SK-N-SH (cell line): ENCODE measurements around the gene LEF1. TPM values are rescaled to one million over a fixed set of nuclear protein-coding genes. Genes with fewer than 3 reads are reported as not detected.

Experiments used
- CTCF ChIA-PET: fragments of 300-600, 350-600 bp; formaldehyde crosslinking; extraction: SDS; loops from one replicate; lab custom pipeline; 2021; lab: Yijun Ruan, JAX
- POLR2A ChIA-PET: fragments of 350-600 bp; sonication (Branson Sonifier 250); formaldehyde crosslinking; extraction: SDS; loops from one replicate; lab custom pipeline; 2020; ENCODE audit warnings: antibody characterized with exemption, inconsistent platforms; lab: Yijun Ruan, JAX
- DNase-seq: peaks from one replicate; pipeline ENCODE4 v3.0.0; 2012
- H2AFZ ChIP-seq: fragments of 200-600 bp; sonication (generic); 2 replicates; pipeline ENCODE4 v1.8.1; 2016; ENCODE audit warnings: antibody characterized with exemption, mild to moderate bottlenecking, low read depth
- H3F3A ChIP-seq: fragments of 200-600 bp; sonication (generic); replicated peaks from 2 replicates; pipeline ENCODE3; 2016; ENCODE audit warnings: antibody characterized with exemption, mild to moderate bottlenecking; ENCODE audit not compliant: insufficient read depth
- H3K27ac ChIP-seq, 2 experiments: fragments of 200-500 bp in 1 of 2; fragments of 200-600 bp in 1 of 2; sonication (Bioruptor generic) in 1 of 2; sonication (generic), shearing (Covaris generic) in 1 of 2; 2 replicates each; pipeline versions ENCODE4 v1.5.1 to v1.6.1; 2014 to 2016; ENCODE audit warnings: low read depth in 2 of 2, inconsistent platforms in 1 of 2, low read length in 1 of 2, mild to moderate bottlenecking in 1 of 2, mixed read lengths in 1 of 2
- H3K27me3 ChIP-seq: fragments of 200-600 bp; sonication (generic), shearing (Covaris generic); 2 replicates; pipeline ENCODE4 v1.6.1; 2016; ENCODE audit warnings: mixed run types; ENCODE audit not compliant: insufficient read depth
- H3K36me3 ChIP-seq, 2 experiments: fragments of 200-500 bp in 1 of 2; fragments of 200-600 bp in 1 of 2; sonication (Bioruptor generic) in 1 of 2; sonication (generic) in 1 of 2; replicated peaks in 1 of 2; 2 replicates each; pipeline versions ENCODE3 to v1.5.1; 2014 to 2016; ENCODE audit warnings: low read length in 1 of 2, mild to moderate bottlenecking in 1 of 2; ENCODE audit not compliant: insufficient read depth in 2 of 2, control insufficient read depth in 1 of 2
- H3K4me1 ChIP-seq, 2 experiments: fragments of 200-500 bp in 1 of 2; fragments of 200-600 bp in 1 of 2; sonication (Bioruptor generic) in 1 of 2; sonication (generic), shearing (Covaris generic) in 1 of 2; 2 replicates each; pipeline versions ENCODE4 v1.5.1 to v1.6.1; 2014 to 2016; ENCODE audit warnings: low read depth in 1 of 2, low read length in 1 of 2, mixed run types in 1 of 2; ENCODE audit not compliant: insufficient read depth in 2 of 2, control insufficient read depth in 1 of 2
- H3K4me2 ChIP-seq: fragments of 200-600 bp; sonication (generic), shearing (Covaris generic); 2 replicates; pipeline ENCODE4 v1.6.1; 2017; ENCODE audit warnings: mixed run types
- H3K4me3 ChIP-seq, 2 experiments: fragments of 200-500 bp in 1 of 2; fragments of 200-600 bp in 1 of 2; sonication (Bioruptor generic) in 1 of 2; sonication (generic), shearing (Covaris generic) in 1 of 2; 2 replicates each; pipeline versions ENCODE4 v1.5.1 to v1.8.1; 2014 to 2016; ENCODE audit warnings: low read depth in 2 of 2, inconsistent platforms in 1 of 2, low read length in 1 of 2, mild to moderate bottlenecking in 1 of 2, mixed read lengths in 1 of 2, moderate library complexity in 1 of 2
- H3K79me2 ChIP-seq: fragments of 200-600 bp; sonication (generic); 2 replicates; pipeline ENCODE4 v1.8.1; 2017; ENCODE audit warnings: mild to moderate bottlenecking; ENCODE audit not compliant: insufficient read depth
- H3K9ac ChIP-seq: fragments of 200-600 bp; sonication (generic); 2 replicates; pipeline ENCODE4 v1.6.1; 2017; ENCODE audit warnings: mixed run types
- H3K9me2 ChIP-seq: fragments of 200-600 bp; sonication (generic); 2 replicates; pipeline ENCODE4 v1.6.1; 2017; ENCODE audit warnings: mixed run types
- H3K9me3 ChIP-seq: fragments of 200-600 bp; sonication (generic); 2 replicates; pipeline ENCODE4 v1.6.1; 2017; ENCODE audit warnings: mixed run types, mild to moderate bottlenecking, moderate library complexity
- H4K20me1 ChIP-seq: fragments of 200-600 bp; sonication (generic); 2 replicates; pipeline ENCODE4 v1.6.1; 2017; ENCODE audit warnings: mild to moderate bottlenecking, mixed run types; ENCODE audit not compliant: insufficient read depth
- CHD2 ChIP-seq: fragments of 150-350 bp; IDR thresholded peaks from 2 replicates; pipeline ENCODE4 v1.6.1; 2018; ENCODE audit warnings: low read length; ENCODE audit not compliant: partially characterized antibody
- EP300 ChIP-seq, 2 experiments: IDR thresholded peaks; 2 replicates each; pipeline versions ENCODE4 v1.4.0 to v1.6.1; 2012; ENCODE audit warnings: borderline replicate concordance in 1 of 2, low read depth in 1 of 2, low read length in 1 of 2
- NFIC ChIP-seq: IDR thresholded peaks from 2 replicates; pipeline ENCODE4 v1.4.0; 2012; ENCODE audit warnings: borderline replicate concordance
- PBX3 ChIP-seq: IDR thresholded peaks from 2 replicates; pipeline ENCODE4; 2012
- POLR2AphosphoS5 ChIP-seq: IDR thresholded peaks from 2 replicates; pipeline ENCODE4 v1.6.1; 2012; ENCODE audit warnings: low read depth, low read length
- RCOR1 ChIP-seq: fragments of 150-350 bp; IDR thresholded peaks from 2 replicates; pipeline ENCODE4 v1.6.1; 2017; ENCODE audit warnings: antibody characterized with exemption, low read length
- REST ChIP-seq: IDR thresholded peaks from 2 replicates; pipeline ENCODE4 v1.6.1; 2012; ENCODE audit warnings: mild to moderate bottlenecking, low read depth, low read length, moderate library complexity
- SMC3 ChIP-seq: IDR thresholded peaks from 2 replicates; pipeline ENCODE4 v1.6.1; 2012; ENCODE audit warnings: low read depth, low read length, improper control_type of control experiment
- TEAD4 ChIP-seq: IDR thresholded peaks from 2 replicates; pipeline ENCODE4 v1.4.0; 2012; ENCODE audit warnings: mild to moderate bottlenecking, borderline replicate concordance; ENCODE audit not compliant: insufficient read depth
- ZBTB33 ChIP-seq: IDR thresholded peaks from 2 replicates; pipeline ENCODE4 v1.4.0; 2012; ENCODE audit warnings: low read depth, borderline replicate concordance
- WGBS: methylation state at CpG from one replicate; pipeline ENCODE4 v1.1.6; 2017; ENCODE audit warnings: low lambda C conversion rate; 5-methylcytosine and 5-hydroxymethylcytosine counted together
- polyA plus RNA-seq, 3 experiments: library from polyadenylated mRNA; depleted of rRNA; stranded (reverse); fragments of >200 nt; gene quantifications; 2 replicates each; pipeline ENCODE4 v1.2.3, GENCODE V29; 2012

The LEF1 gene
- polyA plus RNA-seq, 1 of the 3 experiments (the other 2 are of a cell fraction), result 0.36 TPM

- Histone ChIP-seq H3K9me3 (no peaks in the 10 kb centered on the region), H3K4me1 (no peaks in the 10 kb centered on the region; a peak in 1 of 4 replicates), H3K27me3 (peaks cover 59% of the 10 kb centered on the region), H3K4me3 (no peak overlapping the region), H3K4me2 (no peak overlapping the region), H3K9ac (no peak overlapping the region), H4K20me1 (no peaks in the 10 kb centered on the region), H3K79me2 (no peaks in the 10 kb centered on the region), H3K36me3 (no peaks in the 10 kb centered on the region), H3K9me2 (no peaks in the 10 kb centered on the region), H2AFZ (no peak overlapping the region), H3F3A (no peaks in the 10 kb centered on the region), H3K27ac (no peak overlapping the region)
- no peak for DNase-seq
- WGBS, result 19% methylated on average over 2 of the region's 2 CpGs
- POLR2A ChIA-PET, result no interaction called here
- TF ChIP-seq RCOR1 (no peak), POLR2AphosphoS5 (no peak), NFIC (no peak), SMC3 (no peak), ZBTB33 (no peak), TEAD4 (no peak), PBX3 (no peak), EP300 (IDR thresholded peaks at IDR 0.05; ENCODE audit: borderline replicate concordance in 1 of 2, low read depth in 1 of 2, low read length in 1 of 2) (no peak), REST (no peak), CHD2 (no peak)
- CTCF ChIA-PET, result interaction anchor here (1.0 to 2.2 kb wide), 3 partner anchors 10 to 34 kb away, joined by 3 to 5 read pairs (median 3); no protein-coding TSS in a partner anchor
Measured at GRCh38 chr4:108052558-108053120, 116.1 kb downstream of the LEF1 start.
